ENCODE data around the gene MAMLD1.

Gene MAMLD1

DNA sequence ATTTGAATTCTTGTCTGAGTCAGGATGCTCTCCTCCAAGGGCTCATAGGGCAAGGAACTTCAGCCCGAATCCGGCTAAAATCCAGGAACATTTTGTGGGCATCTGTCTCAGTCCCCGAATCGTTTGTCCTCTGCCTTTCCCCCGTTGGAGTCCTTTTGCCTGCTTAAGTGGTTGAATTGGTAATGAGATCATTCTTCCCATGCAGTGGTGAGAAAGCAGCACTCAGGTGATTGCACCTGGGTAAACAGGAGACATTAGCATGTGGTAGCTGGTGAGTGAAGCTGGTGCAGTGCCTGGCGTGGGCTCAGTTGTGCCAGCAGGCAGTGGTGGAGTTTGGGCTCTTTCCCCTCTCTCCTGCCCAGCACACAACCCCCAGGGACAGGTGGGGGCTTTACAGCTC, 143.4 kb downstream of the MAMLD1 start:
- Mint-ChIP-seq H3K36me3 (no peaks in the 10 kb centered on the region), H3K4me3 (no peak overlapping the region), H3K9me3 (no peaks in the 10 kb centered on the region), H3K4me1 (no peaks in the 10 kb centered on the region), H3K27ac (no peak overlapping the region)
- ATAC-seq: no peak
- DNase-seq (ENCODE audit: low spot score in 2 of 2): no peak

DNA sequence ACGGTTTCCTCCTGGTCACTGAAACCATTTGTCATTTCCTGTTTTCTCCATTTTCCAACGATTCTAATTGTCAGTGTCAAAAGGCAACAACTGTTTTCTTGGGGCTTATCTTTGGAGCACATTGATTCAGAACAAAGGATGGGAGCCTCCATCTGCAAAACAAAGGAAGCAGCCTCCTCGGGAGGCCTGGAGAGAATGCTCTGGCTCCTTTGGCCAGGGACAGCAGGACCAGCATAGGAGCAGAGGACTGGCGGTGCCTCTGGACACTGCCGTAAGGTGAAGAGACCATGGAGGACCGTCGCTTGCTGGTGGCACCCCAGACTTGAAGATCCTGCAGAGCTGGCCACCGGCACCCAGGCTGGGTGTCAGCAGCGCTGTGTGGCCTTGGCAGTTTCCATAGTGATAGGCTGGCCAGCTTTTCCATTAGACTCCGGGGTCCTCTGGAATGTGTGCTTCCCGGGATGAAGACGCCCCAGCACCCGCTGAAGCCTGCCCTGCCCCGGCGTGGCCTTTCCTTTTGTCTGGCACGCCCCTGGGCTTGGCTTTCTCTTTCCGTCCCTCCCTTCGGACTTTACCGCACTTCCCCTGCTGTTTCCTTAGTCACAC, 144.2 kb downstream of the MAMLD1 start:
- Mint-ChIP-seq H3K27ac (no peak overlapping the region), H3K4me3 (no peak overlapping the region), H3K9me3 (no peaks in the 10 kb centered on the region), H3K36me3 (peaks cover 3% of the 10 kb centered on the region), H3K4me1 (no peaks in the 10 kb centered on the region)
- DNase-seq (ENCODE audit: low spot score in 2 of 2) (no peak), ATAC-seq (no peak)

DNA sequence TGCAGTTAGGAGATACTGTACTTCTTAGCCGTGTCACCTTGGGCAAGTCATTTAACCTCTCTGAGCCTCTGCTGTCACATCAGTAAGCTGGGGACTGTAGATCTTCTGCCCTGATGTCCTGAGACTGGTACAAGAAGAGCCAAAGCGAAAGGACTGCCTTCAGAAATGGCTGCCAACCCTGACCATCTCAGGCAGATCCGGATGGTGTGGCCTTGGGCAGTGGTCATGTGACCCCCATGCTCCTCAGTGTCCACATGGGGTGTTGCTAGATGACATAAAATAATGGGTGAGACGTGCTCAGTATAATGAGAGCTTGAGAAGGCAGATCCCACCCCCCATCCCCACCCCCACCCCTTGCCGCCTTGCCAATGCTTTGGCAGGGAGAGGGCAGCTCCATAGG, 144.9 kb downstream of the MAMLD1 start:
- peaks cover 6% of the 10 kb centered on the region for H3K36me3 Mint-ChIP-seq
- DNase-seq (ENCODE audit: low spot score in 2 of 2): no peak
- H3K9me3 Mint-ChIP-seq: no peaks in the 10 kb centered on the region
- no peak for ATAC-seq
- H3K4me3 Mint-ChIP-seq: no peak overlapping the region
- no peak overlapping the region for H3K27ac Mint-ChIP-seq
- no peaks in the 10 kb centered on the region for H3K4me1 Mint-ChIP-seq

DNA sequence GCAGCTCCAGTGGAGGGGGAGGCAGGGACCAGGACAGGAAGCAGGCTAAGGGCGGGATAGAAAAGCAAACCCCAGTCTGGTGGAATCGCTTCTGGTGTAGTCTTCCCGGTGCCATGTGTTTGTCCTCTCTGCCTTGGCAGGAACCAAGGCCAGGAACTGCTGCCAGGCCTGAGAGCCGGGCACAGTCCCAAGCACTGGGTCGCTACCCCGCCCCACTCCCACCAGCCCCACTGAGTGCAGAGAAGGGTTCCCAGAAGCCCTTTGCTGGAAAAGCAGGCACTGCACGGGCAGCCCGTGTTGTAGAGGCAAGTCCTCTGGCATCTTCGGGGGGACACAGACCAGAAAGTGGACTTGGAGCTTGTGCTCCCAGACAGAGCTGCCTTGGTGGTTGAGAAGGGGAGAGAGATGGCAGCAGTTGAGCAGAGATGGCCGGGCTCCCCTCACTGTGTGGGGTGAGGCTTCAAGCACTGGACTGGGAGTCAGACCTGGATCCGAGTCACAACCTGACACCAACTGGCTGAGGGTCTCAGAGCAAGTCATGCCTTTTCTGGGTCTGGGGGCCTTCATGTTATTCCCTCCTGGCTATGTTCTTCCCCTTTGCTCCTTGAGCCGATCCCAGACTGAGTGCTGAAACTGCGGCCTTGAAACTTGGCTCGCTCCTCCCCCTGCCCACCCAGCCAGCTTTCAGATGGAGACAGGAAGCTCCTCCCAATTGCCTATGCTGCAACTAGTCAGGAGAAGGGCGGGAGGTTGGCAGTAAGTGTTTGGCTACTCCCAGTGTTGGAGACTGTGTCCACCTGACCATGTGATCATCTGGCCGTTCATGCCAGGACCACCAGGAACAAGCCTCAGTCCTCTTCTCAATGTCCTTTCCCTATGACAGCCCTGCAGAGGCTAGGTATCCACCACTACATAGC, 145.6 kb downstream of the MAMLD1 start:
- DNase-seq (ENCODE audit: low spot score in 2 of 2) (no peak), ATAC-seq (no peak)
- no peak overlapping the region for H3K4me3 Mint-ChIP-seq
- peaks cover 6% of the 10 kb centered on the region for H3K36me3 Mint-ChIP-seq
- no peak overlapping the region for H3K27ac Mint-ChIP-seq
- no peaks in the 10 kb centered on the region for H3K4me1 Mint-ChIP-seq
- no peaks in the 10 kb centered on the region for H3K9me3 Mint-ChIP-seq

DNA sequence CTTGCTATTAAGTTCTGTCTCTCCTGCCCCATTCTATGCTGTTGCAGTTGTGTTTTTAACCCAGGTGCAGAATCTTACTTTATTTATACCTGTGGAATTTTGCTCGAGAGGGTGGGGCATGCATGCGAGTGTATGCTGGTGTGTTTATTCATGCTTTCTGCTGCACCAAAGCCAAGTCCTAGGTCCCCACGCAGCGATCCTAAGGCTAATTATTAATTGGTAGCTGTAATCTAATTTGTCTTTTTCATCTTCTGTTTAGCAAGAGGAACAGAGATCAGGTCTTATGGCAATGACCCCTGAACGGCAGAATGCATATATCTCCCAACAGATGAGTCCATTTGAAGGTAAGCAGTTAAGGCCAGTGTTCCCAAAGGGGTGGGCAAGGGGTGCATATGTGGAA, 146.6 kb downstream of the MAMLD1 start:
- no peak for DNase-seq (ENCODE audit: low spot score in 2 of 2)
- Mint-ChIP-seq H3K27ac (no peak overlapping the region), H3K36me3 (peaks cover 6% of the 10 kb centered on the region), H3K4me1 (no peaks in the 10 kb centered on the region), H3K9me3 (no peaks in the 10 kb centered on the region), H3K4me3 (no peak overlapping the region)
- no peak for ATAC-seq

DNA sequence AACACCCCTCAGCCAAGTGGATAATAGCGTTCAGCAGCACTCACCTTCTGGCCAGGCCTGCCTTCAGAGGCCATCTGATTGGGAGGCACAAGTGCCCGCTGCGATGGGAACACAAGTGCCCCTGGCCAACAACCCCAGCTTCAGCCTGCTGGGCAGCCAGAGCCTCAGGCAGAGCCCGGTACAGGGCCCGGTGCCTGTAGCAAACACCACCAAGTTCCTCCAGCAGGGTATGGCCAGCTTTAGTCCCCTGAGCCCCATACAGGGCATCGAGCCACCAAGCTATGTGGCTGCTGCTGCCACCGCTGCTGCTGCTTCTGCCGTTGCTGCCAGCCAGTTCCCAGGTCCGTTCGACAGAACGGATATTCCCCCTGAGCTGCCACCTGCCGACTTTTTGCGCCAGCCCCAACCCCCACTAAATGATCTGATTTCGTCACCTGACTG, 149.4 kb downstream of the MAMLD1 start:
- Mint-ChIP-seq H3K9me3 (no peaks in the 10 kb centered on the region), H3K4me1 (peaks cover 7% of the 10 kb centered on the region), H3K27ac (no peak overlapping the region), H3K36me3 (peaks cover 6% of the 10 kb centered on the region), H3K4me3 (no peak overlapping the region)
- ATAC-seq: no peak
- DNase-seq (ENCODE audit: low spot score in 2 of 2): no peak

DNA sequence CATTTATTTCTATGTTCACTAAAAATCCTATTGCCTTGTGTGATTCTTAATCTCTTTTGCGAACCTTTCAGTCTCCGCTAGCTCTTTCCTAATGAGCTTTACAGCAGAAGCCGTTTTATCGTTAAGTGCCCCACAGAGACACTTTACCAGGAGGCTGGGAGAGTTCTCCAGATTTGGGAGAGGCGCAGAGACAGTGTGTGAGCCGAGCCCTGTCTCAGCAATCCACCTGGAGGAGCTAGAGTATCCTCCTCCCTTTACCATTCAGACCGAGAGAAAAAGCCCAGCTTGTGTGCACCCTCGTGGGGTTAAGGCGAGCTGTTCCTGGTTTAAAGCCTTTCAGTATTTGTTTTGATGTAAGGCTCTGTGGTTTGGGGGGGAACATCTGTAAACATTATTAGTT, 150.4 kb downstream of the MAMLD1 start:
- H3K27ac Mint-ChIP-seq: no peak overlapping the region
- H3K4me1 Mint-ChIP-seq: peaks cover 7% of the 10 kb centered on the region
- peaks cover 6% of the 10 kb centered on the region for H3K36me3 Mint-ChIP-seq
- H3K4me3 Mint-ChIP-seq: no peak overlapping the region
- ATAC-seq (no peak), DNase-seq (ENCODE audit: low spot score in 2 of 2) (no peak)
- H3K9me3 Mint-ChIP-seq: no peaks in the 10 kb centered on the region

DNA sequence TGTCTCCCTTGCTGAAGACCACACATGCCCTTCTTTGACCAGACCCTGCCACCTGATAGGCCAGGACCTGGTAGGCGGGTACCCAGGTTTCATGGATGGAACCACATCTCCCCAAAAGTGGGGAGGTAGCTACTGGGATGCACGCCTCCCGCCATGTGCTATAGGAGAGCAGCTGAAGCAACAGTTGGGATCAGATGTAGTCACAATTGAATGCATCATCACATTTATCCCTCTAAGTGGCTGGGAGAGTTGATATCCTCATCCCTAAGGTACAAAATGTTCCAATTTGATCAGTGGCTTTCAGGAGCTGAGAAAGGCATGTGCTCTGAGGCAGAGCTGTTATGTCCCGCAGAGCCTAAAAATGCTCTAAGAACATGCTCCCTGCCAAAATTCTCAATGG, 151.3 kb downstream of the MAMLD1 start:
- Mint-ChIP-seq H3K4me3 (no peak overlapping the region), H3K4me1 (peaks cover 7% of the 10 kb centered on the region), H3K27ac (no peak overlapping the region), H3K9me3 (no peaks in the 10 kb centered on the region), H3K36me3 (peaks cover 6% of the 10 kb centered on the region)
- no peak for DNase-seq (ENCODE audit: low spot score in 2 of 2)
- ATAC-seq: no peak

DNA sequence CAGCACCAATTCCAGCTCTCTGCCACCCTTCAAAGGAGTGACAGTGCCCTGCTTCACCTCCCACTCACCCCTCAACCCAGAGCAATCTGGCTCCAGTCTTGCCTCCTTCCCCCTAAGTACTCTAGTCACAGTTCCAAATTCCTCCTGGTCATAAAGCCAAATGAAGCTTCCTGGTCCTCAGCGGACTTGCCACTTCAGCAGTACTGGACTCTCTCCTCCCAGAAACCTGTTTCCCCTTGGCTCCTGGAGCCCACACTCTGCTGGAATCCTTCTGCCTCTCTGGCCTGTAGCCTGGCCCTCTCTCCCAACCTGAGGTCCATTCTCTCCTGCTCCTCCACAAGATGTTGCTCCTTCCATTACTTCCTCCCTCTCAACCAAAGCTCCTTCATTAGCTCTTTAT, 152.7 kb downstream of the MAMLD1 start:
- DNase-seq (ENCODE audit: low spot score in 2 of 2) (no peak), ATAC-seq (no peak)
- H3K9me3 Mint-ChIP-seq: no peaks in the 10 kb centered on the region
- peaks cover 6% of the 10 kb centered on the region for H3K36me3 Mint-ChIP-seq
- H3K27ac Mint-ChIP-seq: peak overlapping the region; percentile 53
- no peak overlapping the region for H3K4me3 Mint-ChIP-seq
- H3K4me1 Mint-ChIP-seq: peaks cover 7% of the 10 kb centered on the region

DNA sequence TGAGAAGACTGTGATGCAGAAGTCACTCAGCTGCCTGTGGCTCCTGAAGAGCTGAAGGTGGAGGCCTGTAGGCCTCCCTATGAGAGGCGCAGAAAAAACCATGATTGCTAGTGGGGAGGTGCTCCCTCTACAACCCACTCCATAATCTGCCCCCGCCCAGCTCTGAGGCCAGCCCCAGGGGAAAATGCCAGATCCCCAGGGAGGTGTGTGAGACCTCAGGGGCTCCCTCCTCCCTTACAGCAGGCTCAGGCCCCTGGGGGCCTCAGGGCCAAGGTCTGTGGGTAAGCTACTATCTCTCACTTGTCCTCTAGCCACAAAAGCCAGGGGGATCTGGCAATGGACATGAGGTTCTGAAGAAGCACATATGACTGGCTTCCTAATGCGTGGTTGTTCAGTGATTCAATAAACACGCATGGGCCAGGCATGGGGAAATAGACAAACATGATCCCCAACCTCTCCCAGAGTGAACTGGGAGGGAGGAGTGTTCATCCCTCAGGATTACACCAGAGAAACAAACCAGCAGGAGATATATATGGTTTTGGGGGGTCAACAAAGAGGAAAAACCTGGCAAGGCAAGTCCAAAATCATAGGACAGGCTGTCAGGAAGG, 154.3 kb downstream of the MAMLD1 start:
- ATAC-seq: no peak
- Mint-ChIP-seq H3K4me3 (no peak overlapping the region), H3K27ac (peak overlapping the region; percentile 32), H3K9me3 (no peaks in the 10 kb centered on the region), H3K4me1 (peaks cover 7% of the 10 kb centered on the region), H3K36me3 (peaks cover 3% of the 10 kb centered on the region)
- DNase-seq (ENCODE audit: low spot score in 2 of 2): no peak

DNA sequence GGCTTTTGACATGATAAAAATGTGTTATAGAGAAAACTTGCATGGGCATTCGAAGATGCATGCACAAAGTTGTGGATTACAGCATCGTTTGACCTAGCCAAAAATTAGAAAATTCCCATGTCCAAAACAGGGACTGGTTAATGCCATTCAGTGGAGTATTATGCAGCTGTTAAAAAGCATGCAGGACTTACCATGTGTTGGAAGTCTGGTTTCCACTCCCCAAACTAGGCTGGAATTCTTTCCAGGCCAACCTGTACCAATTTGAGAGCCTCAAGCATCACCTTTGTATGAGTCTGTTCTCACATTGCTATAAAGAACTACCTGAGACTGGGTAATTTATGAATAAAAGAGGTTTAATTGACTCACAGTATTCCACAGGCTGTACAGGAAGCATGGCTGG, 159.4 kb downstream of the MAMLD1 start:
- DNase-seq (ENCODE audit: low spot score in 2 of 2): no peak
- H3K27ac Mint-ChIP-seq: no peak overlapping the region
- H3K36me3 Mint-ChIP-seq: no peaks in the 10 kb centered on the region
- no peak overlapping the region for H3K4me3 Mint-ChIP-seq
- no peak for ATAC-seq
- H3K4me1 Mint-ChIP-seq: no peaks in the 10 kb centered on the region
- no peaks in the 10 kb centered on the region for H3K9me3 Mint-ChIP-seq

DNA sequence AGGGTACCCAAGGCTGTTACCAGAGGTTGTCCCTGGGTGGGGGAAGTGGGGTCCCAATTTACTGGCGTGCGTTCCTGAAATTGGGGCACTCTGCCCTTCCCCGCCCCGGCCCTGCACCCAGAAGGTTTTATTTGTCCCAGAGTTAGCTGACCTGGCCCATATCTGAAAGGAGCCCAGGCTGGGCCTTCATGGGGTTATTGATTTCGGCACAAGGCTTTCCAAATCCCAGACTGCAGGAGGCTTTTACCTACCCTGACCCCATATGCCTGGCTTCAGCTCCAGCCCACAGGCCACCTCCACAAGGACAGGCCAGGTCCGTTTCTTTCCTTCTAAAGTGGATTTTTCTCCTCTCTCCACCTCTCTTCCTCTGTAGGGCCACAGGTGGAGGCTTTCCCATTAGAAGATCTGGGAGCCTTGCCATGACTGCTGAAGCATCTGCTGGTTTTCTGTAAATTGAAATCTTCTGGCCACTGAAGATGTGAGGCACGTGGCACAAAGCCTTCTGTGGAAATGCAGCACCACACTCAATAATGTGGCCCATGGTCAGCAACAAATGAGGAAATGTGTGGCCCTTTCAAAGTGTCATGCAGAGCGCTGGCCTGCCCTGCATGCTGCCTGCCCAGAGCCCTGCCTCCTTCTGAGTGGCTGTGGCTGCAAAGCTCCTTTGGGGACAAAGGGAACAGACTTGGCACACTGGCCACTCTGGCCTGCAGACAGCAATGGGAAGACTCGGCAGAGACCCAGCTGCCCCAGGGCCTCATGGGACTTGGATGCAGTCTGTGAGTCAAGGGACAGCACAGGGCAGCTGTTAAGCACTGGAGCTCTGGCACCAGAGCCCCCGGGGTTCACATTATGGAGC, 162.2 kb downstream of the MAMLD1 start:
- Mint-ChIP-seq H3K4me1 (no peaks in the 10 kb centered on the region), H3K27ac (no peak overlapping the region), H3K36me3 (no peaks in the 10 kb centered on the region), H3K9me3 (no peaks in the 10 kb centered on the region), H3K4me3 (no peak overlapping the region)
- DNase-seq (ENCODE audit: low spot score in 2 of 2) (no peak), ATAC-seq (no peak)

DNA sequence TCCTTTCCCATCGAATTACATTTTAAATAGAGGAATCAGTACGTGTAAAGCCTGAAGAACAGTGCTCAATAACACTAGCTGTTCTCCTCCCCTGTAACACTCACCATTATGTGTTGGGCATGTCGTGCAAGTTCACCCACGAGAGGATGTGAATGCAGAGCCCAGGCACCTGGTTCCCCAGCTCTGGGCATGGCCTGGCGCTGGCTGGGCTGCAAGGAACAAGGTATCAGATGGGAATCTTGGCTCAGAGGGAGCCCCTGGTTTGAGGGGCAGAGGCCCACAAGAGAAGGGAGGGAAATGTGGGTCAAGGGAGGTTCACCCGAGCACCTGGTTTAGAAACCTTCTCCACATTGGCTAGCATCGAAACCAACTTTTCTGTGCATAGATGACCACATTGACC, 163.6 kb downstream of the MAMLD1 start:
- ATAC-seq (no peak), DNase-seq (ENCODE audit: low spot score in 2 of 2) (no peak)
- Mint-ChIP-seq H3K4me3 (no peak overlapping the region), H3K4me1 (no peaks in the 10 kb centered on the region), H3K36me3 (no peaks in the 10 kb centered on the region), H3K9me3 (no peaks in the 10 kb centered on the region), H3K27ac (no peak overlapping the region)

DNA sequence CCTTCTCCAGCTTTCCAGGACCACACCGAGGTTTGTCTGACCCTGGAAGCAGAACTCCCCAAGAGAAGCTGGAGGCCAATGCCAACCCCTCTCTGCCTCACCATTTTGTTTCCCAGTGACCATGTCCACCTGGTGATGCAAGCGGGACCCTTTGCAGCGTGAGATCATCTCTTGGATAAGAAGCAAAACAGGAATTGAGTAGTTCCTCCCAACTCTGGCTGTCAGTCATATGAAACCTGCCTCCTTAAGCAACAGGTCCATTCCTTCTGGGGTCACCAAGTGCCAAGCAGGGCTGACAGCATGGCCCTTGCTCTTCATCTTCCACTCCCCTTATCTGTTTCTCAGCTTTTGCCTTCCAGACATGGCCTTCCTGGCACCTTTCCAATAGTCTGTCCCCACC, 164.0 kb downstream of the MAMLD1 start:
- Mint-ChIP-seq H3K4me1 (no peaks in the 10 kb centered on the region), H3K4me3 (no peak overlapping the region), H3K36me3 (no peaks in the 10 kb centered on the region), H3K9me3 (no peaks in the 10 kb centered on the region), H3K27ac (no peak overlapping the region)
- DNase-seq (ENCODE audit: low spot score in 2 of 2) (no peak), ATAC-seq (no peak)

DNA sequence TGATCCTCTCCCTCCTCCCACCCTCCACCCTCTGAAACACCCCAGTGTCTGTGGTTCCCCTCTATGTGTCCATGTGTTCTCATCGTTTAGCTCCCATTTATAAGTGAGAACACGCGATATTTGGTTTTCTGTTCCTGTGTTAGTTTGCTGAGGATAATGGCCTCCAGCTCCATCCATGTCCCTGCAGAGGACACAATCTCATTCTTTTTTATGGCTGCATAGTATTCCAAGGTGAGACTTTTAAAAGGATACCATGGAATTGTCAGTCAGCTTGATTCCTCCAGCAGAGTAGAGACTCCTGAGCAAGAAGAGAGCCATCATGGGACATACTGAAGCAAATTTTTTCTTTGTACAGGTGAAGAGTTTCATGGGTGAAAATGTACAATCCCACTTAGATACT, 166.5 kb downstream of the MAMLD1 start:
- no peaks in the 10 kb centered on the region for H3K4me1 Mint-ChIP-seq
- no peaks in the 10 kb centered on the region for H3K36me3 Mint-ChIP-seq
- peaks cover 10% of the 10 kb centered on the region for H3K9me3 Mint-ChIP-seq
- no peak overlapping the region for H3K4me3 Mint-ChIP-seq
- DNase-seq (ENCODE audit: low spot score in 2 of 2): no peak
- H3K27ac Mint-ChIP-seq: no peak overlapping the region
- ATAC-seq: no peak

Measured in stimulated activated effector memory CD8-positive, alpha-beta T cell treated with anti-CD3 and anti-CD28 coated beads, Interleukin-12 subunit alpha, Interleukin-12 subunit beta, amount 100 ng/mL, for 72 hours (primary cell).